SK-N-SH (cell line): ENCODE data around the gene NKD1.

ENCODE experiments used
- CTCF ChIP-seq: fragments of 200-600 bp; sonication (generic); IDR thresholded peaks from 2 replicates; pipeline ENCODE4 v1.6.1; 2017; ENCODE audit warnings: antibody characterized with exemption, mild to moderate bottlenecking, moderate library complexity
- EP300 ChIP-seq, 2 experiments: IDR thresholded peaks; 2 replicates each; pipeline versions ENCODE4 v1.4.0 to v1.6.1; 2012; ENCODE audit warnings: borderline replicate concordance in 1 of 2, low read depth in 1 of 2, low read length in 1 of 2
- EZH2phosphoT487 ChIP-seq: fragments of 200-600 bp; sonication (generic); IDR thresholded peaks from 2 replicates; pipeline ENCODE4 v1.6.1; 2017; ENCODE audit warnings: low read depth, mixed run types, mild to moderate bottlenecking, antibody characterized with exemption, moderate library complexity, borderline replicate concordance
- FOXM1 ChIP-seq: IDR thresholded peaks from 2 replicates; pipeline ENCODE4 v1.4.0; 2012; ENCODE audit warnings: low read depth, mild to moderate bottlenecking
- MAX ChIP-seq: IDR thresholded peaks from 2 replicates; pipeline ENCODE4 v1.4.0; 2012; ENCODE audit warnings: low read depth
- PBX3 ChIP-seq: IDR thresholded peaks from 2 replicates; pipeline ENCODE4; 2012
- RXRA ChIP-seq: IDR thresholded peaks from 2 replicates; pipeline ENCODE4 v1.4.0; 2012; ENCODE audit warnings: low read depth, mild to moderate bottlenecking, borderline replicate concordance
- SIN3A ChIP-seq: IDR thresholded peaks from 2 replicates; pipeline ENCODE4 v1.6.1; 2012; ENCODE audit warnings: low read depth, mild to moderate bottlenecking, low read length, moderate library complexity, borderline replicate concordance
- TCF12 ChIP-seq: IDR thresholded peaks from 2 replicates; pipeline ENCODE4 v1.4.0; 2012
- TEAD4 ChIP-seq: IDR thresholded peaks from 2 replicates; pipeline ENCODE4 v1.4.0; 2012; ENCODE audit warnings: mild to moderate bottlenecking, borderline replicate concordance; ENCODE audit not compliant: insufficient read depth
- USF2 ChIP-seq: fragments of 150-350 bp; IDR thresholded peaks from 2 replicates; pipeline ENCODE4 v1.6.1; 2017; ENCODE audit warnings: antibody characterized with exemption, low read length, low read depth, borderline replicate concordance
- ZBTB33 ChIP-seq: IDR thresholded peaks from 2 replicates; pipeline ENCODE4 v1.4.0; 2012; ENCODE audit warnings: low read depth, borderline replicate concordance

GRCh38 chr16:50613964-50614474, 65.8 kb downstream of the NKD1 start:
- TF ChIP-seq TEAD4 (no peak), CTCF (no peak), TCF12 (no peak), EZH2phosphoT487 (no peak), USF2 (no peak), ZBTB33 (no peak), SIN3A (no peak), FOXM1 (no peak), PBX3 (no peak), MAX (no peak), EP300 (IDR thresholded peaks at IDR 0.05; ENCODE audit: borderline replicate concordance in 1 of 2, low read depth in 1 of 2, low read length in 1 of 2) (no peak), RXRA (no peak)
